ENCODE measurements around the gene CTXN1.
"Not testable (repeated sequence)": the region's sequence is repeated elsewhere in the genome, so short reads cannot be mapped to it uniquely, and the experiment has no call there.

Gene CTXN1

GRCh38 chr19:7932276-7932929, 6.5 kb upstream of the CTXN1 start:
- H3K27ac ChIP-seq (ENCODE audit: low read depth, low read length): no peak overlapping the region
- no peaks in the 10 kb centered on the region for H3K36me3 ChIP-seq (ENCODE audit: insufficient read depth, low read length)
- no peaks in the 10 kb centered on the region for H3K27me3 ChIP-seq (ENCODE audit: insufficient read depth, low read length)
- no peaks in the 10 kb centered on the region for H3K79me2 ChIP-seq (ENCODE audit: control insufficient read depth, insufficient read depth, low read length, unreplicated experiment)
- no peak overlapping the region for H2AFZ ChIP-seq (ENCODE audit: low read length, unreplicated experiment)
- H3K4me1 ChIP-seq (ENCODE audit: control insufficient read depth, insufficient read depth, low read length, unreplicated experiment): peaks cover 18% of the 10 kb centered on the region
- no peak overlapping the region for H3K4me3 ChIP-seq (ENCODE audit: low read depth, low read length)

- Histone ChIP-seq H3K27ac (ENCODE audit: low read depth, low read length) (no peak overlapping the region), H3K4me3 (ENCODE audit: low read depth, low read length) (no peak overlapping the region), H3K79me2 (ENCODE audit: control insufficient read depth, insufficient read depth, low read length, unreplicated experiment) (no peaks in the 10 kb centered on the region), H3K27me3 (ENCODE audit: insufficient read depth, low read length) (no peaks in the 10 kb centered on the region), H3K4me1 (ENCODE audit: control insufficient read depth, insufficient read depth, low read length, unreplicated experiment) (peaks cover 18% of the 10 kb centered on the region), H2AFZ (ENCODE audit: low read length, unreplicated experiment) (no peak overlapping the region), H3K36me3 (ENCODE audit: insufficient read depth, low read length) (no peaks in the 10 kb centered on the region)
Measured at GRCh38 chr19:7931221-7932061, 5.5 kb upstream of the CTXN1 start.

- H3K4me1 ChIP-seq (ENCODE audit: control insufficient read depth, insufficient read depth, low read length, unreplicated experiment): peaks cover 18% of the 10 kb centered on the region
- H3K27ac ChIP-seq (ENCODE audit: low read depth, low read length): peak overlapping the region; percentile 91; the same call in 1 of the 2 replicates
- no peak overlapping the region for H2AFZ ChIP-seq (ENCODE audit: low read length, unreplicated experiment)
- no peak overlapping the region for H3K4me3 ChIP-seq (ENCODE audit: low read depth, low read length)
- H3K27me3 ChIP-seq (ENCODE audit: insufficient read depth, low read length): no peaks in the 10 kb centered on the region
- no peaks in the 10 kb centered on the region for H3K79me2 ChIP-seq (ENCODE audit: control insufficient read depth, insufficient read depth, low read length, unreplicated experiment)
- no peaks in the 10 kb centered on the region for H3K36me3 ChIP-seq (ENCODE audit: insufficient read depth, low read length)
Measured at GRCh38 chr19:7930765-7931164, 4.8 kb upstream of the CTXN1 start.

GRCh38 chr19:7930030-7930429, 4.1 kb upstream of the CTXN1 start:
- peak overlapping the region; percentile 91; the same call in 1 of the 2 replicates for H3K27ac ChIP-seq (ENCODE audit: low read depth, low read length)
- H3K36me3 ChIP-seq (ENCODE audit: insufficient read depth, low read length); H2AFZ ChIP-seq (ENCODE audit: low read length, unreplicated experiment): not testable (repeated sequence)

GRCh38 chr19:7928741-7929701, 3.1 kb upstream of the CTXN1 start:
- no peaks in the 10 kb centered on the region for H3K79me2 ChIP-seq (ENCODE audit: control insufficient read depth, insufficient read depth, low read length, unreplicated experiment)
- no peak overlapping the region for H2AFZ ChIP-seq (ENCODE audit: low read length, unreplicated experiment)
- H3K4me3 ChIP-seq (ENCODE audit: low read depth, low read length): peak overlapping the region; percentile 3; the same call in 1 of the 2 replicates
- H3K36me3 ChIP-seq (ENCODE audit: insufficient read depth, low read length): no peaks in the 10 kb centered on the region
- peaks cover 18% of the 10 kb centered on the region for H3K4me1 ChIP-seq (ENCODE audit: control insufficient read depth, insufficient read depth, low read length, unreplicated experiment)
- no peaks in the 10 kb centered on the region for H3K27me3 ChIP-seq (ENCODE audit: insufficient read depth, low read length)
- peak overlapping the region; percentile 91 for H3K27ac ChIP-seq (ENCODE audit: low read depth, low read length)

More at GRCh38 chr19:7930030-7930429, 4.1 kb upstream of the CTXN1 start:
- not testable (repeated sequence) for H3K27me3 ChIP-seq (ENCODE audit: insufficient read depth, low read length); H3K79me2 ChIP-seq (ENCODE audit: control insufficient read depth, insufficient read depth, low read length, unreplicated experiment); H3K4me3 ChIP-seq (ENCODE audit: low read depth, low read length)
- peaks cover 18% of the 10 kb centered on the region for H3K4me1 ChIP-seq (ENCODE audit: control insufficient read depth, insufficient read depth, low read length, unreplicated experiment)

- Histone ChIP-seq H3K27ac (ENCODE audit: low read depth, low read length) (peak overlapping the region; percentile 91), H3K4me3 (ENCODE audit: low read depth, low read length) (no peak overlapping the region), H2AFZ (ENCODE audit: low read length, unreplicated experiment) (no peak overlapping the region), H3K27me3 (ENCODE audit: insufficient read depth, low read length) (no peaks in the 10 kb centered on the region), H3K4me1 (ENCODE audit: control insufficient read depth, insufficient read depth, low read length, unreplicated experiment) (peaks cover 18% of the 10 kb centered on the region), H3K36me3 (ENCODE audit: insufficient read depth, low read length) (no peaks in the 10 kb centered on the region), H3K79me2 (ENCODE audit: control insufficient read depth, insufficient read depth, low read length, unreplicated experiment) (no peaks in the 10 kb centered on the region)
Measured at GRCh38 chr19:7928334-7928706, 2.4 kb upstream of the CTXN1 start.

GRCh38 chr19:7927605-7928333, 1.8 kb upstream of the CTXN1 start:
- no peaks in the 10 kb centered on the region for H3K27me3 ChIP-seq (ENCODE audit: insufficient read depth, low read length)
- H2AFZ ChIP-seq (ENCODE audit: low read length, unreplicated experiment): no peak overlapping the region
- H3K27ac ChIP-seq (ENCODE audit: low read depth, low read length): peak overlapping the region; percentile 91
- peaks cover 4% of the 10 kb centered on the region for H3K79me2 ChIP-seq (ENCODE audit: control insufficient read depth, insufficient read depth, low read length, unreplicated experiment)
- H3K4me3 ChIP-seq (ENCODE audit: low read depth, low read length): no peak overlapping the region
- H3K36me3 ChIP-seq (ENCODE audit: insufficient read depth, low read length): no peaks in the 10 kb centered on the region
- H3K4me1 ChIP-seq (ENCODE audit: control insufficient read depth, insufficient read depth, low read length, unreplicated experiment): peaks cover 18% of the 10 kb centered on the region

GRCh38 chr19:7926727-7927604, 1.0 kb upstream of the CTXN1 start:
- no peak overlapping the region for H2AFZ ChIP-seq (ENCODE audit: low read length, unreplicated experiment)
- peaks cover 4% of the 10 kb centered on the region for H3K79me2 ChIP-seq (ENCODE audit: control insufficient read depth, insufficient read depth, low read length, unreplicated experiment)
- H3K36me3 ChIP-seq (ENCODE audit: insufficient read depth, low read length): no peaks in the 10 kb centered on the region
- H3K27me3 ChIP-seq (ENCODE audit: insufficient read depth, low read length): no peaks in the 10 kb centered on the region
- H3K4me3 ChIP-seq (ENCODE audit: low read depth, low read length): no peak overlapping the region
- peaks cover 22% of the 10 kb centered on the region for H3K4me1 ChIP-seq (ENCODE audit: control insufficient read depth, insufficient read depth, low read length, unreplicated experiment)
- no peak overlapping the region for H3K27ac ChIP-seq (ENCODE audit: low read depth, low read length)

GRCh38 chr19:7925171-7925851, 624 bp downstream of the CTXN1 start:
- Histone ChIP-seq H3K27me3 (ENCODE audit: insufficient read depth, low read length) (no peaks in the 10 kb centered on the region), H3K4me3 (ENCODE audit: low read depth, low read length) (peak overlapping the region; percentile 74), H3K79me2 (ENCODE audit: control insufficient read depth, insufficient read depth, low read length, unreplicated experiment) (peaks cover 9% of the 10 kb centered on the region), H3K4me1 (ENCODE audit: control insufficient read depth, insufficient read depth, low read length, unreplicated experiment) (peaks cover 28% of the 10 kb centered on the region), H2AFZ (ENCODE audit: low read length, unreplicated experiment) (no peak overlapping the region), H3K27ac (ENCODE audit: low read depth, low read length) (no peak overlapping the region), H3K36me3 (ENCODE audit: insufficient read depth, low read length) (no peaks in the 10 kb centered on the region)

Measured in ACC112 (cell line).